Progenitor cell of endocrine pancreas (in vitro differentiated cells): Measurements from ENCODE around the gene AXIN2. TPM values are rescaled to one million over a fixed set of nuclear protein-coding genes. Genes with fewer than 3 reads are reported as not detected.

ENCODE experiments used
- DNase-seq: peaks from one replicate; pipeline ENCODE4 v3.0.0; 2021; ENCODE audit warnings: low spot score; ENCODE audit not compliant: unreplicated experiment
- H3K27ac Mint-ChIP-seq: 2 replicates; pipeline ENCODE4 v1.8.0; 2021; ENCODE audit warnings: mild to moderate bottlenecking, moderate library complexity, mixed read lengths
- H3K27me3 Mint-ChIP-seq: 2 replicates; pipeline ENCODE4 v1.8.0; 2021; ENCODE audit warnings: mixed read lengths
- H3K36me3 Mint-ChIP-seq: 2 replicates; pipeline ENCODE4 v1.8.0; 2022; ENCODE audit warnings: mixed read lengths; ENCODE audit not compliant: insufficient read depth
- H3K4me1 Mint-ChIP-seq: 2 replicates; pipeline ENCODE4 v1.8.0; 2021; ENCODE audit warnings: low read depth, mixed read lengths
- H3K4me3 Mint-ChIP-seq: 2 replicates; pipeline ENCODE4 v1.8.0; 2021; ENCODE audit warnings: low read depth, mild to moderate bottlenecking, moderate library complexity, mixed read lengths
- H3K9me3 Mint-ChIP-seq: 2 replicates; pipeline ENCODE4 v1.8.0; 2021; ENCODE audit warnings: low read depth, mixed read lengths
- CTCF ChIP-seq: fragments of 200-600 bp; sonication (generic); IDR thresholded peaks from one replicate; pipeline ENCODE4 v1.5.0; 2021; ENCODE audit warnings: antibody characterized with exemption, mild to moderate bottlenecking; ENCODE audit not compliant: unreplicated experiment
- total RNA-seq: library from RNA; stranded (reverse); gene quantifications from 2 replicates; pipeline ENCODE4 v1.2.1, GENCODE V29; 2021

The AXIN2 gene
- total RNA-seq, 1 donor from 2014 or later, result 10.2 TPM

GRCh38 chr17:65523853-65524664 is 37.4 kb downstream of the AXIN2 start:
- peaks cover 3% of the 10 kb centered on the region for H3K36me3 Mint-ChIP-seq
- H3K9me3 Mint-ChIP-seq, result no peaks in the 10 kb centered on the region
- no peak overlapping the region for H3K27ac Mint-ChIP-seq
- H3K4me1 Mint-ChIP-seq, result peaks cover 2% of the 10 kb centered on the region
- DNase-seq, result no peak
- no peak for TF ChIP-seq CTCF
- no peak overlapping the region for H3K4me3 Mint-ChIP-seq
- no peaks in the 10 kb centered on the region for H3K27me3 Mint-ChIP-seq

GRCh38 chr17:65523411-65523810 is 38.0 kb downstream of the AXIN2 start:
- Mint-ChIP-seq H3K9me3 (no peaks in the 10 kb centered on the region), H3K27me3 (no peaks in the 10 kb centered on the region), H3K4me3 (no peak overlapping the region), H3K36me3 (no peaks in the 10 kb centered on the region), H3K27ac (no peak overlapping the region), H3K4me1 (peaks cover 2% of the 10 kb centered on the region)
- DNase-seq, result no peak
- TF ChIP-seq CTCF, result no peak

GRCh38 chr17:65522751-65523404 is 38.6 kb downstream of the AXIN2 start:
- Mint-ChIP-seq H3K4me3 (no peak overlapping the region), H3K9me3 (no peaks in the 10 kb centered on the region), H3K27me3 (peaks cover 2% of the 10 kb centered on the region), H3K4me1 (peaks cover 2% of the 10 kb centered on the region), H3K36me3 (no peaks in the 10 kb centered on the region), H3K27ac (no peak overlapping the region)
- TF ChIP-seq CTCF, result no peak
- DNase-seq, result no peak

GRCh38 chr17:65519462-65519861 is 42.0 kb downstream of the AXIN2 start:
- Mint-ChIP-seq H3K36me3 (no peaks in the 10 kb centered on the region), H3K4me3 (no peak overlapping the region), H3K9me3 (no peaks in the 10 kb centered on the region), H3K4me1 (peaks cover 6% of the 10 kb centered on the region), H3K27me3 (peaks cover 3% of the 10 kb centered on the region), H3K27ac (no peak overlapping the region)
- no peak for DNase-seq
- no peak for TF ChIP-seq CTCF

- no peak for TF ChIP-seq CTCF
- no peak for DNase-seq
- no peak overlapping the region for H3K4me3 Mint-ChIP-seq
- H3K9me3 Mint-ChIP-seq, result no peaks in the 10 kb centered on the region
- no peaks in the 10 kb centered on the region for H3K36me3 Mint-ChIP-seq
- H3K4me1 Mint-ChIP-seq, result peaks cover 6% of the 10 kb centered on the region
- no peak overlapping the region for H3K27ac Mint-ChIP-seq
- H3K27me3 Mint-ChIP-seq, result peaks cover 6% of the 10 kb centered on the region
Measured at GRCh38 chr17:65518256-65518655, 43.2 kb downstream of the AXIN2 start.
